HuH-7 (cell line): ENCODE results near the gene SMPD1.

Experiments
- DNase-seq: peaks from one replicate; pipeline ENCODE4 v3.0.0; 2011; ENCODE audit warnings: low spot score

The SMPD1 gene

DNA sequence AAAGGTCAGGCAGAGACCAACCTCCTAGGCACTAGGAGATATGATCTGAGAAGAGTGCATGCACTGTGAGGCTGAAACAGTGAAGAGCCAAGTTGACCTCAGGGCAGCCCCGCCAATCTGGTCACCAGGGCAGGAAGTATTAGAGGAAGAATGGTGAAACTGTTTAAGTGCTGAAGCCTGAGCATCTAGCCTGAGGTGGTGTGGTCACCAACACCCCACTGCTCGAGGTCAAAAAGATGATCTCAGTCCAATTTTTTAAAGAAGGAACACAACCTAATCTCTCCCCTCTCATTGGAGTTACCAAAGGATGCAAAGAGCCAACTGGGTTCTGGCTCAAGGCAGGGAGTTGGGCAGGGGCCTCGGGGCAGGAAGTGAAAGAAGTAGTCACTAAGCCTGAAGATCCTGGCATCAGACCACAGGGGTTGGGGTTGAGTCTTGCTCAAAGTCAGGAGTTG, 24.6 kb downstream of the SMPD1 start:
- DNase-seq: no peak

DNA sequence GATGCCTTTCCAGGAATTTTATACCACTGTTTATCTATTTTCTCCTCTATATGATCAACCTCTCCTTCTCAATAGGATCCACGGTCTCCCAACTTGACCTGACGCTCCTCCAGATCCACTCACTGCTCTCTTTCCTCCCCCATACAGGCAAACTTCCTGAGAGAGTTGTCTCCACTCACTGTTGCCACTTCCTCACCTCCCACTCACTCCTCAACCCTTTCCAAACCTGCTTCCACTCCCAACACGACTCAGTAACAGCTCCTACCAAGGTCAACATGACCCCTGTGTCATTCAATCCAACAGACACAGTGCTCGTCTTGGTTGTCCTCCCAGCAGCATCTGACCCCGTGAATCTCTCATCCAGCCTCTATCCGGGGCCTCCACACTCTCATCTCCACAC, 25.5 kb downstream of the SMPD1 start:
- DNase-seq: no peak

DNA sequence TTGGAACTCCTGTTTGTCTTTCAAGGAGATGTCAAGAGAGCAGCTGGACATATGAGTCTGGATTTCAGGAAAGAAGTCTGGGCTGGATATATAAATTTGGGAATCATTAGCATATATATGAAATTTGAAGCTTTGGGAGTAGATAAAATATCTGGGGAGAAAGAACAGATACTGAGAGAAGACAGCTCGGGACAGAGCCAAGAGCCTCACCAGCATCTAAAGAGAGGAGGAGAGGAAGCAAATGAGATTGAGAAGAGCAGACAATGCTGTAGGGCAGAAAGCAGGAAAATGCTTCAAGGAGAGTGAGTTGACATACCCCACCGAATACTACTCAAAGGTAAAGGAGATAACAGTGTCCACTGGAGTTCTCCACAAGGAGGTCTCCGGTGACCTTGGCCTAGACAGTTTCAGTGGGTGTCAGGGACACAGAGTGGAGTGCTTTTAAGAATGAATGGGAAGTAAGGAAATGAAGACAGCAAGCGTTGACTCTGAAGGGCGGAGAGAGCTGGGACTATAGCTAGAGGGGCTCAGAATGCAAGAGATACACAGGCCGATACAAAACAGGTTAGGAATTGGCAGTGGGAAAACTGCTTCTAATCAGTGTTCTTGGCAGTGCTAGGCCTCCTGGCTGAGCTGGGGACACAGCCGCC, 27.8 kb downstream of the SMPD1 start:
- no peak for DNase-seq

DNA sequence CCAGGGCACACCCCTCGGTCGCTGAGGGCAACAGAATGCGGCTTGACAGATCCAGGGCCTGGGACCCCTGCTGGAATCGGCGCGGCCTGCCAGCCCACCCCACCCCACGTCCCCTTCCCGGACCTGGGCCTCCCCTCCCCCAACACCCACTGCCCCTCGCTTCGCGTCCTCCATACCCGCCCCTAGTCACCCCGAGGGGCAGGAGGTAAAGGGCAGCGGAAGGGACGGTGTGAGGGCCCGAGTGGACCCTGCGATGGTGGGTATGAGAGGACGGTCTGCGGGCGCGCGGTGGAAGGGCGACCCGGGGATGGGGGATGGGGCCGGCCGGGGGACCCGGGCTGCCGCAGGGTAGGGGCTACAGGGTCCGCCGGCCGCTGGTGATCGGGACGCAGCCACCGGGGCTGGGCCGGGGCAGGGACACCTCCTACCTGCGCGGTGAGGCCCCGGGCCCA, 28.3 kb downstream of the SMPD1 start:
- no peak for DNase-seq

DNA sequence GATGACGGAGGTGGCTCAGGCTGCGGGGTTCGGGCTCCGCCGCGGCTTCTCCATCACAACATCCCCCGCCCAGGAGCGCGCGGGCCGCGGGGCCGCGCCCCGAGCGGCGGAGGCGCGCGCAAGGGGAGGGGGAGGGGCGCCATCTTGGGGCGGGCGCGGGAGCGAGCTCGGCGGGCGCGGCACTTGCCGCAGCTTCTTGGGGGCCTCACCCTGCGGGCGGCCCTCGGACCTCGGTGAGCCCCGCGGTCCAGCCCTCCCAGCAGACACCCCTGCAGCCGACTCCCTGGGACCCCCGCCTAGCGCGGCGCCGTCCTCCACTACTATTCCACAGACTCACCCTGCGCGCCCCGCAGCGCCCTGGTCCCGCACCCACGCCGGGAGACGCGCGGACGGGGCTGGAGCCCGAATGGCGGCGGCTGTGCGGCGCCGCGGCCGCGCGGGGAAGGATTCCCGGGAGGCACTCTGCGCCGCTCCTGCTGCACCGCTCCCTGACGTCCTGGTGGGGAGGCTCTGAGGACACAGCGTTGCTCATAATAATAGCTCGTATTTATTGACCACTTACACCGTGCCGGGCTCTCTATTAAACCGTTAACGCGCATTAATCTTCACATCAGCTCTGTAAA, 28.8 kb downstream of the SMPD1 start, which contains the start of gene APBB1:
Gene APBB1, minus strand, starts transcription at position 86 of the 623 bp plus-strand sequence. CDS start 7,747 bp downstream, outside the sequence.
- DNase-seq: peak; percentile 88

DNA sequence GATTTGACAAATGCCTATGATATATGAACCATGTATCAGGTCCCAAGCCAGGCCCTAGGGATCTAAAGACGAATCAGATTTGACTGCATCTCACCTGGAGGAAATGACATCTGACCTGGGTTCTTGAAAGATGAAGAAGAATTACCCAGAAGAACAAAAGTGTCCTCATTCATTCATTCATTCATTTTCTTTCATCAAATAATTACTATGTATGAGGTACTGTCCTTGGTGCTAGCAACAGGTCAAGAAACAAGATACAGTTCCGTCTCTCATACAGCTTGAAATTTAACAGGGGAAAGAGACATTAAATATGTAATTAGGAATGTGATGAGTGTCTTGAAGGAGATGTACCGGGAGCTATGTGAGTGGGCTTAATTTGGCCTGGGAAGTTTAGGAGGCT, 30.4 kb downstream of the SMPD1 start:
- DNase-seq: no peak

DNA sequence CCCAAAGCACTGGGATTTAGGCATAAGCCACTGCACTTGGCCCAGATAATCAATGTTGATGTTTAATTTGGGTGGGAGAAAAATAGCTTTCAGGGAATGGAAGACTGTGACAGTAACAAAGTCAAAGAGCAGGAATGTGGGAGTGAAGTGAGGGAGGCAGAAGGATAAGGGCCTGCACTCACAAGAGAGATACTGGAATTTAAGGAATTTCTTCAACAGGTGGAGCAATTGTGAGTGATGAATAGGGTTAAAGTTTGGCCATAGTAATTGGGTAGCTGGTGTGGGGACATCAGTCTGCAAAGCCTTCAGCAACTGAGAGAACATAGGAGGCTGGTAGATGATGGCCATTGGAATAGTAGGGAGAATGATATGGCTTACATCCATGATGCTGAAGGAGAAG, 37.2 kb downstream of the SMPD1 start:
- no peak for DNase-seq

DNA sequence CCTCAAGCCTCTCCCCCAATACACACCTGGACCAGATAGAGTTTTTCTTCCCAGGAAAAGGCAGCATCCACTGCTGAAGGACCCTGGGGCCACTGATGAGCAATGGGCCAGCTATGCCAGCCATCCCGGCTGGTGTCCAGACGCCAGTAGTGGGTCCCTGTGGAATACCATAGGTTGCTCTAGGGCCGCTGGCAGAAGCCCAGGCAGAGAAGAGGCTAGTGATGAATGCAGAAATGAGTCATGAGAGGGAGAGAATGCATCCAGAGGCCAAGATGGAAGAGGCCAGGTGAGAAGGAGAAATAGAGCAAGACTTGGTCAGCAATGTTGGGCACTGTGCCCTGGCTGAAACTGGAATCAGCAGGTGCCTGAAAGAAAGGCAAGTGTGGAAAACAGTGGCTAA, 41.6 kb downstream of the SMPD1 start:
- DNase-seq: no peak

DNA sequence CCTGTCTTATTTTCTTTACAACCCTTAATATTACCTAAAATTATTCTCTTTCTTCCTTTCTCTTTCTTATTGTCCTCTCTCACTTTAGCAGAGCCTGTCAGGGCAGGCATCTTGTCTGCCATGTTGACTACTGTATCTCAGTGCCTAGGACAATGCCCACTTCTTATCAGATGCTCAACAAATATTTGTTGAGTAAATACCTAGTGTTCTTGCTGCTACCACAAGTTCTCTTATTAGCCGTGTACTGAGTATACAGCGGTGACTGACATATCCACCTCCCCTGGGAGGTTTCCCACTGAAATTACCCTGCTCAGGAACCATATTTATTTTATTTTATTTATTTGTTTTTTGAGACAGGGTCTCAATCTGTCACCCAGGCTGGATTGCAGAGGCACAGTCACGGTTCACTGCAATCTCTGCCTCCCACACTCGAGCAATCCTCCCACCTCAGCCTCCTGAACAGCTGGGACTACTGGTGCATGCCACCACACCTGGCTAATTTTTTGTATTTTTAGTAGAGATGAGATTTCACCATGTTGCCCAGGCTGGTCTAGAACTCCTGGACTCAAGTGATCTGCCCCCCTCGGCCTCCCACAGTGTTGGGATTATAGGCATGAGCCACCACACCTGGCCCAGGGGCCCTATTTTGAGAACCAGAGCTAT, 43.9 kb downstream of the SMPD1 start:
- no peak for DNase-seq

DNA sequence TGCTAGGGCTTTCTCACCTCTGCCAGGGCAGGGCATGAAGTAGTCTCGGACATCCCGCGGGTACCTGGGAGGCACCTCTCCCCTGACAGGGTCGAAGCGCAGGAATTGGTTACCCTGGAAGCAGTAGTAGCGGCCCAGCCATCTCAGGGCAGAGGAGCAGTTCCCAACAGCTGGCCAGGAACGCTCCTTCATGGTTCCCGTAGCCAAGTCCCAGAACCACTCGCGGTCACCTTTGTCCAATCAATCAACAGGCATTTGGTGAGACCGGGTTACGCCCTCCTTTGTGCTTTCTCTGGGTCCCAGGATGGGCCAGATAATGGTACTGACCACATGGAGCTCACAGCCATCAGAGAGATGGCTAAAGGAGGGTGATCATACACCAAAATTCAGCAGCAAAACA, 47.1 kb downstream of the SMPD1 start:
- DNase-seq: no peak

DNA sequence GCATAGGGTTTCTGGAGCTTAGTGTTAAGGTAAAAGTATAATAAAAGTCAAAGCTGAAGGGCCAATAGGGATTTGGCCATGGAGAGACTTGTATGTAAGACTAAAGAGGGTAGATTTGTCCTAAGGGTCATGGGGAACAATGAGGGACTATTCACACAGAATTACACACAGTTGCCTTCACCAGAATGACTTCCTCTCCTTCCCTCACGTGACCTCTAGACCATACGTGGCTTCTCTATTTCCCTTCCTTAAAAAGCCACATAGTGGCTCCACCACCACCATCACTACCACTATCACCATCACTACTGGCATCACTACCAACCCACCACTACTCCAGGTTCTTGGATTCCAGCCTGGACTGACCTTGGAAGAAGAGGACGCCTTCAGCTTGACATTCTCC, 47.7 kb downstream of the SMPD1 start:
- DNase-seq: no peak

DNA sequence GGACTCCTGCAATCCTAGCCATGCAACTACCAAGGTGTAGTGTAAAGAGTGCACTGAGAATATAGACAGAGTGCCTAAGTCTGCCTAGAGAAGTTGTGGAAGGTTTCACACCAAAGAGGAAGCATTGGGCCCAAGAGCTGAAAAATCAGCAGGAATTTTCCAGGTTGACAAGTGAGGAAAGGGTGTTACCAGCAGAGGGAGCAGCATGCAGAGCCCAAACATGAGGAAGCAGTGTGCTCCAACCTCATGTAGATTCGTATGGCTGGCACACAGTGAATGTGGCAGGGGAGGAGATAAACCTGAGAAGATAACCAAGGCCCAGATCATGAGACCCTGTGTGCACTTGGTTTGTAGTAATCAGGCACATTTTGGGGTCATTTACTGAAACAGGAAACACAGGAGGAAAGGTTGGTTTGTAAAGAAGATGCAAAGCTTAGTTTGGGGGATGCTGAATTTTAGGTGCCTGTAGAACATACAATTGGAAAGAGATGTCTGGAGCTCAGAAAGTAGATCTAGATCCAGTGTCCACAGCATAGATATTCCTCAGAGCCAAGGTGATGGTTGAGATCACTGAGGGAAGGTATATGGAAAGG, 48.8 kb downstream of the SMPD1 start:
- peak; percentile 64 for DNase-seq

DNA sequence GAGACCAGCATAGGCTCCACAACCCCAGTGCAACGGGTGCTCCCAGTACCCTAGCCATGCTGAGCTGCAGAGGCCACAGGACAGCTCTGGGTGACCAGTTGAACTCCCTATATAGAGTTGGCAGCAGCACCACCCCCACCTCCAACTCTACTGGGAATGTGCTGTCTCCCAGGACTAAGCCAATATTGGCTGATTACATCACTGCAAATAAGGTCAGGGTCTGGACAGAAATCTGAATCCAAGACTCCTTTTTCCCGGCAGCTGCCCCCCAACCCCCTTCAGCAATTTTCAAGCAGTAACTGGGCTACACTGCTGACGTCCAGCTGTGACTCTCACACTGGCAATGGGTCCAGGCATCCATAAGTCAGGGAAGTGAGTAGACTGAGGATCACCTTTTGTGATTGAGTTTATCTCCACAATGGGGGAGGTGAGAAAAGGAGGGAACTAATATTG, 50.7 kb downstream of the SMPD1 start, which contains the start of gene HPX:
Gene HPX, minus strand, starts transcription at position 82 of the 453 bp plus-strand sequence. Its CDS starts 24 bp downstream, at position 58.
- DNase-seq: peak; percentile 61

DNA sequence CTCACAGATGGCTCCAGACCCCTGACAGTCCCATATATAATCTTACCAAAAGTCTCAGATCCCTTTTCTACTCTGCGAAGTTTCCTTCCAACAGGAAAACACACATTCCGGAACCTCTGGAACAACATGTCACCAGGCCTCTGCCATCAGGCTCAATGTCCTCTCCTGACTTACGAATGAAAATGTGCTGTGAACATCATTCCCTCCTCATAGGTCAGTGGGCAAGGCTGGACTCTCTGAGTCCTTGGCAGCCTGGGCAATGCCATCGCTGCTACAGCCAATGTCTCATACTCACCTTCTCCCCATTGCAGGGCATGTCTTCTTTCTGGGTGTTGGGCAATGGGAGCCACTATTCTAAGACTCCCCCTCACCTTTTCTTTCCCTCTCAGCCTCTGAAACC, 52.2 kb downstream of the SMPD1 start:
- no peak for DNase-seq

DNA sequence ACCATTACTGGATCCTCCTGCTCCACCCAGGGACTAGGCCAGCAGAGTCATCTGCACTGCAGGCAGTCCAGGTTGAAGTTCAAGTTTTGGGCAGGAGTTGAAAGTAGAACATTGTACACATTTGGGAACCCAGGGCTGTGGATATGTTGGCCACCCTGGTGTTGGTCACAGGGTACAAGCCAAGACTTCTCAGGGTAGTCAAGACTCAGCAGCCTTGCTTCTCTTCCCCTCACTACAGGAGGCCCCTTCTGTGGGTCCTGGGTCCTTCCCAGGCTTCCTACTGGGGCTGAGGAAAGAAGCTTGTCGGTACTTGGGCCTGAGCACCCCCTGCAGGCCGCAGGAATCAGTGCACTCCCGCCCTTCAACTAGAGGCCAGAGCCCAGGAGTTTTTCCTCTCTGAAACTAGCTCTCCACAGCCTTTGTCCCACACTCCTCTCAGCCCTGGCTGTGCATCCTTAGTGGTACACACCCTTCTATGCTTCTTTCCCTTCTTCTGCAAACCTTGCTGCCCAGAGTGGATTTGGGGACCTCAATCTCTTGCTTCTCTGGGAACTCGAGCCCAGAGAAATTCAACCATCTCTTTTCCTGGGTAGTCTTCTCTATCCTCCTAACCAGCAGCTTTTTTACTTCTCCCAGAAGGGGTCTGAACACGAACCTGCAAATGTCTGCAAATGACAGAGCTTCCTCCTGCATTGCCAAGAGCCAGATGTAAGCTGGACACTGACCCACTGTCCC, 53.2 kb downstream of the SMPD1 start:
- peak; percentile 85 for DNase-seq
